Activated naive CD8-positive, alpha-beta T cell treated with anti-CD3 and anti-CD28 coated beads, Interleukin-2, amount 10 ng/mL, durations not matched to agents 7 days and 5 days (primary cell): ENCODE data around the gene IL5. TPM values are rescaled to one million over a fixed set of nuclear protein-coding genes. Genes with fewer than 3 reads are reported as not detected.

Source experiments
- total RNA-seq, 2 experiments: library from RNA; stranded (reverse); gene quantifications; one replicate each; pipeline ENCODE4 v1.2.3, GENCODE V29; 2021

The IL5 gene
- total RNA-seq, 2 experiments from 2014 or later = not detected

Other genes starting within 250 kb of the IL5 start
- under 1 TPM in 1 of 2 experiments, not detected in 1; 0.14 TPM for gene SLC22A4, start 249.1 kb downstream of the IL5 start, total RNA-seq
- gene SLC22A5, start 173.8 kb downstream of the IL5 start, total RNA-seq = 1 to 10 TPM; 5.1 to 6.0 TPM
- gene IRF1, start 52.7 kb downstream of the IL5 start, total RNA-seq = 100 to 1,000 TPM; 228 to 238 TPM
- 10 to 100 TPM; 30.7 to 34.1 TPM for gene RAD50, start 13.5 kb upstream of the IL5 start, total RNA-seq
- under 1 TPM; 0.30 to 0.37 TPM for gene IL13, start 114.7 kb upstream of the IL5 start, total RNA-seq
- gene IL4, start 130.5 kb upstream of the IL5 start, total RNA-seq = 1 to 10 TPM in 1 of 2 experiments, not detected in 1; 1.8 TPM
- gene KIF3A, start 194.0 kb upstream of the IL5 start, total RNA-seq = 10 to 100 TPM; 16.8 to 19.3 TPM
- gene CCNI2, start 203.9 kb upstream of the IL5 start, total RNA-seq = 10 to 100 TPM in 1 of 2 experiments, 1 to 10 TPM in 1; 8.9 to 12.4 TPM
- 10 to 100 TPM; 39.2 to 40.4 TPM for gene SEPTIN8, start 233.7 kb upstream of the IL5 start, total RNA-seq